Heart left ventricle (tissue), 16 donors: ENCODE measurements around the gene TRAF7. TPM values are rescaled to one million over a fixed set of nuclear protein-coding genes. Genes with fewer than 3 reads are reported as not detected.

ENCODE experiments used
- ATAC-seq, 4 donors: fragments of 200-7000 bp; cut with Tn5 transposase; one replicate each; pipeline ENCODE4 v1.9.1; 2020 to 2022; ENCODE audit warnings: moderate library complexity in 4 of 4, mild to moderate bottlenecking in 3 of 4, moderate number of reproducible peaks in 1 of 4
- DNase-seq, 5 donors: peaks; one replicate each; pipeline ENCODE4 v3.0.0-alpha.2; 2020
- H3K27ac ChIP-seq, 12 donors: fragments of 200-600 bp; sonication (generic) in 4 of 12; one replicate each; pipeline versions ENCODE4 v1.5.0 to v1.8.0; 2016 to 2022; ENCODE audit warnings: mild to moderate bottlenecking in 2 of 12
- H3K27me3 ChIP-seq, 9 donors: fragments of 200-600 bp; sonication (generic) in 2 of 9; one replicate each; pipeline versions ENCODE4 v1.5.1 to v1.8.0; 2016 to 2022; ENCODE audit warnings: mild to moderate bottlenecking in 3 of 9
- H3K36me3 ChIP-seq, 9 donors: fragments of 200-600 bp; sonication (generic) in 2 of 9; one replicate each; pipeline versions ENCODE4 v1.5.0 to v1.8.0; 2018 to 2022; ENCODE audit warnings: mild to moderate bottlenecking in 2 of 9
- H3K4me1 ChIP-seq, 12 donors: fragments of 200-600 bp; sonication (generic) in 4 of 12; one replicate each; pipeline versions ENCODE4 v1.5.0 to v1.8.0; 2016 to 2022; ENCODE audit warnings: mild to moderate bottlenecking in 3 of 12
- H3K4me3 ChIP-seq, 12 donors: fragments of 200-600 bp; sonication (generic) in 4 of 12; one replicate each; pipeline versions ENCODE4 v1.5.0 to v1.8.0; 2017 to 2022; ENCODE audit warnings: mild to moderate bottlenecking in 9 of 12, moderate library complexity in 4 of 12
- H3K9me3 ChIP-seq, 12 donors: fragments of 200-600 bp; sonication (generic) in 4 of 12; one replicate each; pipeline versions ENCODE4 v1.5.0 to v1.8.0; 2016 to 2022; ENCODE audit warnings: mild to moderate bottlenecking in 1 of 12
- POLR2A ChIP-seq, 2 donors: fragments of 450-650 bp; IDR thresholded peaks; one replicate each; pipeline ENCODE4 v1.6.1; 2017; ENCODE audit warnings: antibody characterized with exemption in 2 of 2, mild to moderate bottlenecking in 2 of 2, moderate library complexity in 2 of 2
- WGBS, 4 donors: extraction: QIAGEN DNeasy Blood & Tissue Kit in 2 of 4; methylation state at CpG; one replicate each; pipeline versions ENCODE4 v1.1.5 to v1.1.7; 2013 to 2018; 5-methylcytosine and 5-hydroxymethylcytosine counted together
- intact Hi-C, 10 donors: fragments of 100-400 bp; cut with DNase I; formaldehyde crosslinking; loops; one replicate each; pipeline versions ENCODE4 v1.11.1 to v1.14.2; 2022
- polyA plus RNA-seq, 2 donors: library from polyadenylated mRNA; stranded (reverse); fragments of 200-250 nt; gene quantifications; one replicate each; pipeline ENCODE4 v1.2.3, GENCODE V29; 2013
- total RNA-seq, 9 donors: library from RNA; depleted of rRNA in 2 of 9; stranded (reverse); fragments of >200 nt in 2 of 9; fragmentation: NEBNext Ultra II Directional in 3 of 9; extraction: Animal tissue kit (Norgen Biotek cat#: 25700) in 3 of 9; gene quantifications; one replicate each; pipeline versions ENCODE4 v1.1.0 to v1.2.4, GENCODE V29; 2016 to 2023
- TF ChIP-seq, protein P1 (sequence below), 12 donors: fragments of 200-600 bp; sonication (generic) in 4 of 12; IDR thresholded peaks; one replicate each; pipeline versions ENCODE4 v1.5.0 to v1.8.0; 2018 to 2022; ENCODE audit warnings: antibody characterized with exemption in 12 of 12, mild to moderate bottlenecking in 5 of 12
- donor health status: ischemic (EF 13 %, LVEDD 7.1; RV severe dilation, severe dysfunction).
- donor health status: healthy with polysubstance abuse.
- donor health status: DM: no; HTN: yes; CAD: no.
- donor health status: DM: no; HTN: no; CAD: no.
- donor health status: ischemic (EF 25% LVEDD 6.9; RV normal size, moderate dysfunction).
- donor health status: ischemic (EF 25% LVEDD 5.7; RV mildly dilated, moderate dysfunction).
- donor health status: healthy.
- donor health status: DM: yes; HTN: yes; CAD: no.
- donor health status: ischemic (EF 35%, LVEDD 5.7; RV mildly dilated, moderate dysfunction).
- donor health status: nonischemic (EF 11% LVEDD 7.7; RV severe dilation, severe dysfunction).
- donor health status: DM: yes; HTN: yes; CAD: no.
- donor health status: PGD.
- donor health status: ischemic (EF 29% LVEDD 5.4; RV normal size, mild dysfunction).
- donor health status: nonischemic (EF 23%, LVEDD 6.1; RV moderate dilation, normal function).

TRAF7 gene
- total and polyA plus RNA-seq, 11 donors = 12.2 to 40.2 (median 27.0) TPM

- ATAC-seq (peak in 1 of 4 donors; percentile 27), DNase-seq (no peak)
- H3K27me3 ChIP-seq = peaks cover 8 to 45% (median 23%) of the 10 kb centered on the region in 9 donors
- TF ChIP-seq POLR2A (IDR thresholded peaks at IDR 0.05) = no peak
- TF ChIP-seq, protein P1, sequence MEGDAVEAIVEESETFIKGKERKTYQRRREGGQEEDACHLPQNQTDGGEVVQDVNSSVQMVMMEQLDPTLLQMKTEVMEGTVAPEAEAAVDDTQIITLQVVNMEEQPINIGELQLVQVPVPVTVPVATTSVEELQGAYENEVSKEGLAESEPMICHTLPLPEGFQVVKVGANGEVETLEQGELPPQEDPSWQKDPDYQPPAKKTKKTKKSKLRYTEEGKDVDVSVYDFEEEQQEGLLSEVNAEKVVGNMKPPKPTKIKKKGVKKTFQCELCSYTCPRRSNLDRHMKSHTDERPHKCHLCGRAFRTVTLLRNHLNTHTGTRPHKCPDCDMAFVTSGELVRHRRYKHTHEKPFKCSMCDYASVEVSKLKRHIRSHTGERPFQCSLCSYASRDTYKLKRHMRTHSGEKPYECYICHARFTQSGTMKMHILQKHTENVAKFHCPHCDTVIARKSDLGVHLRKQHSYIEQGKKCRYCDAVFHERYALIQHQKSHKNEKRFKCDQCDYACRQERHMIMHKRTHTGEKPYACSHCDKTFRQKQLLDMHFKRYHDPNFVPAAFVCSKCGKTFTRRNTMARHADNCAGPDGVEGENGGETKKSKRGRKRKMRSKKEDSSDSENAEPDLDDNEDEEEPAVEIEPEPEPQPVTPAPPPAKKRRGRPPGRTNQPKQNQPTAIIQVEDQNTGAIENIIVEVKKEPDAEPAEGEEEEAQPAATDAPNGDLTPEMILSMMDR (IDR thresholded peaks at IDR 0.05) = no peak
- no peaks in the 10 kb centered on the region for H3K9me3 ChIP-seq
- no peaks in the 10 kb centered on the region for H3K36me3 ChIP-seq
- WGBS, 4 donors = 0 to 4% (median 1%) methylated on average over 17 to 129 of the region's 129 CpGs
- H3K4me1 ChIP-seq = peaks cover 0 to 22% (median 8%) of the 10 kb centered on the region in 12 donors
- H3K27ac ChIP-seq = no peak within 1 kb of the TSS
- H3K4me3 ChIP-seq = peak within 1 kb of the TSS; percentile 12 to 63 (median 38)
- intact Hi-C loops = loop anchor here in 1 of 10 donors (10.0 kb wide), 1 partner anchor 298 kb away; no protein-coding TSS in a partner anchor
Measured at GRCh38 chr16:2196162-2196980, 40.8 kb downstream of the TRAF7 start, which contains the start of gene CASKIN1. CASKIN1 (minus strand) TSS chr16:2196605; CDS start chr16:2196432, 173 bp downstream.

DNA sequence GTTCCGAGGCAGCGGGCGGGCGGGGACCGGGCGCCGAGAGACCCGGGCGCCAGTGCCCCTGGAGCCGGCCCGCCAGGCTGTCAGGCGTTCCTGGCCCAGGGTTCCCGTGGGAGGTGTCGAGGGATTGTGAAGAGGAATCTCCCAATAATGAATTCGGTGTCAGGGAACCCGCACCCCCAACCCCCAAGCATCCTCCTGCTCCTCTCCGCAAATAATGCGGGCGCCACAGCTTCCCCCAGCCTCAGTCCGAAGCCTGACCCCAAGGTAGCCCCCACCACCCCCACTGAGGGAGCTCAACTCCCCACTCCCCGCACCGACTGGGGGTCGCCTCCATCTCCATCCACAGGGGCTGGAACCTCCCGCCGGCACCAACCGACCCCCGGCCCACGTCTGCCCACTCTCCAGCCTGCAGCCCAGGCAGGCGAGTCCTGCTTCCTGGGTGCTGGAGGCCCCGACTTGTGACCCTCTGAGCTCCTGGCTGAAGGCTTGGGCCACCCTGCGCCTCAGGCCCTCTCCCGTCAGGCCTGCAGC is 41.5 kb downstream of the TRAF7 start:
- Histone ChIP-seq H3K4me3 (peak overlapping the region in 8 of 12 donors; percentile 4 to 63 (median 34)), H3K36me3 (no peaks in the 10 kb centered on the region), H3K27me3 (peaks cover 8 to 45% (median 23%) of the 10 kb centered on the region in 9 donors), H3K9me3 (no peaks in the 10 kb centered on the region), H3K27ac (no peak overlapping the region), H3K4me1 (peaks cover 0 to 19% (median 8%) of the 10 kb centered on the region in 12 donors)
- DNase-seq (no peak), ATAC-seq (no peak)
- TF ChIP-seq, protein P1 (IDR thresholded peaks at IDR 0.05) = no peak
- TF ChIP-seq POLR2A (IDR thresholded peaks at IDR 0.05) = no peak
- intact Hi-C loops = loop anchor here in 1 of 10 donors (10.0 kb wide), 1 partner anchor 298 kb away; no protein-coding TSS in a partner anchor
- 11 to 40% (median 28%) methylated on average over 16 to 32 of the region's 32 CpGs for WGBS, 4 donors

- ATAC-seq = no peak
- DNase-seq = no peak
- WGBS, 4 donors = 81 to 89% (median 87%) methylated on average over 5 to 6 of the region's 6 CpGs
- Histone ChIP-seq H3K4me3 (no peak overlapping the region), H3K4me1 (peaks cover 0 to 19% (median 8%) of the 10 kb centered on the region in 12 donors), H3K27ac (no peak overlapping the region), H3K9me3 (no peaks in the 10 kb centered on the region), H3K36me3 (no peaks in the 10 kb centered on the region), H3K27me3 (peaks cover 8 to 45% (median 23%) of the 10 kb centered on the region in 9 donors)
- intact Hi-C loops = loop anchor here in 1 of 10 donors (10.0 kb wide), 1 partner anchor 297 kb away; no protein-coding TSS in a partner anchor
- TF ChIP-seq POLR2A (IDR thresholded peaks at IDR 0.05) = no peak
- TF ChIP-seq, protein P1 (IDR thresholded peaks at IDR 0.05) = no peak
Measured at GRCh38 chr16:2197765-2198164, 42.2 kb downstream of the TRAF7 start.

GRCh38 chr16:2198283-2198682 is 42.7 kb downstream of the TRAF7 start:
- no peak overlapping the region for H3K4me3 ChIP-seq
- H3K9me3 ChIP-seq = no peaks in the 10 kb centered on the region
- intact Hi-C loops = loop anchor here in 1 of 10 donors (10.0 kb wide), 1 partner anchor 297 kb away; no protein-coding TSS in a partner anchor
- no peaks in the 10 kb centered on the region for H3K36me3 ChIP-seq
- peaks cover 0 to 19% (median 8%) of the 10 kb centered on the region in 12 donors for H3K4me1 ChIP-seq
- peaks cover 8 to 45% (median 23%) of the 10 kb centered on the region in 9 donors for H3K27me3 ChIP-seq
- TF ChIP-seq, protein P1 (IDR thresholded peaks at IDR 0.05) = no peak
- TF ChIP-seq POLR2A (IDR thresholded peaks at IDR 0.05) = no peak
- 63 to 78% (median 65%) methylated on average over 4 of the region's 4 CpGs for WGBS, 4 donors
- ATAC-seq = no peak
- DNase-seq = no peak
- no peak overlapping the region for H3K27ac ChIP-seq
